GM12878 (cell line): ENCODE results near the gene HMGCL. TPM values are rescaled to one million over a fixed set of nuclear protein-coding genes. Genes with fewer than 3 reads are reported as not detected.
A peak's percentile ranks its signal among the peaks of the same experiment; 100 is the strongest.

Experiments
- ATF2 ChIP-seq: IDR thresholded peaks from 2 replicates; pipeline ENCODE4 v1.6.1; 2012; ENCODE audit warnings: low read length, inconsistent platforms
- BACH1 ChIP-seq: fragments of 450-650 bp; IDR thresholded peaks from 2 replicates; pipeline ENCODE4 v1.6.1; 2017; ENCODE audit warnings: mild to moderate bottlenecking, borderline replicate concordance
- CBFB ChIP-seq: IDR thresholded peaks from 2 replicates; pipeline ENCODE4 v1.6.1; 2016; ENCODE audit warnings: antibody characterized with exemption, low read depth
- CEBPZ ChIP-seq: fragments of 150-350 bp; IDR thresholded peaks from 2 replicates; pipeline ENCODE4 v1.6.1; 2016; ENCODE audit warnings: low read depth, low read length
- E4F1 ChIP-seq: fragments of 450-650 bp; IDR thresholded peaks from 2 replicates; pipeline ENCODE4 v1.6.1; 2018; ENCODE audit warnings: borderline replicate concordance, mild to moderate bottlenecking; ENCODE audit not compliant: partially characterized antibody
- FOS ChIP-seq: IDR thresholded peaks from 3 replicates; pipeline ENCODE4 v1.6.1; 2011; ENCODE audit warnings: borderline replicate concordance; ENCODE audit not compliant: insufficient read length; ENCODE audit errors: extremely low read depth
- MTA2 ChIP-seq: fragments of 450-650 bp; IDR thresholded peaks from 2 replicates; pipeline ENCODE4 v1.6.1; 2016; ENCODE audit warnings: low read depth, mild to moderate bottlenecking, moderate library complexity
- PML ChIP-seq: IDR thresholded peaks from 2 replicates; pipeline ENCODE4 v1.6.1; 2012; ENCODE audit warnings: low read length, inconsistent platforms
- RBBP5 ChIP-seq: fragments of 200-600 bp; sonication (generic); conservative IDR thresholded peaks from 2 replicates; pipeline ENCODE4 v1.6.1; 2016
- RUNX3 ChIP-seq: IDR thresholded peaks from 2 replicates; pipeline ENCODE4 v1.6.1; 2012; ENCODE audit warnings: low read length, inconsistent platforms
- SPI1 ChIP-seq: IDR thresholded peaks from 2 replicates; pipeline ENCODE4 v1.6.1; 2011; ENCODE audit warnings: low read depth, mild to moderate bottlenecking, low read length, moderate library complexity, borderline replicate concordance; ENCODE audit not compliant: insufficient read depth
- TCF3 ChIP-seq: IDR thresholded peaks from 2 replicates; pipeline ENCODE4 v1.6.1; 2012; ENCODE audit warnings: low read depth, mild to moderate bottlenecking, low read length, borderline replicate concordance; ENCODE audit not compliant: insufficient read depth
- ZBED1 ChIP-seq: IDR thresholded peaks from 2 replicates; pipeline ENCODE4 v1.6.1; 2016; ENCODE audit warnings: borderline replicate concordance
- ZBTB40 ChIP-seq: fragments of 450-650 bp; IDR thresholded peaks from 2 replicates; pipeline ENCODE4 v1.6.1; 2016; ENCODE audit warnings: mild to moderate bottlenecking, moderate library complexity, borderline replicate concordance
- polyA plus RNA-seq, 11 experiments: library from polyadenylated mRNA; depleted of rRNA in 4 of 11; unstranded in 6 of 11; stranded (reverse) in 5 of 11; fragments of >200 nt; fragmentation: Nextera tagmentation in 4 of 11; fragmentation: Illumina TruSeq in 1 of 11; extraction: Ambion mirVana in 4 of 11; extraction: Trizol in 1 of 11; gene quantifications; 1 replicate in 1 of 11; 2 replicates in 10 of 11; pipeline versions ENCODE4 v1.2.1 to v1.2.3, GENCODE V29; 2011 to 2016; ENCODE audit warnings: inconsistent platforms in 2 of 11, missing spikeins in 2 of 11, low read depth in 1 of 11
- total RNA-seq, 4 experiments: library from RNA; depleted of rRNA in 3 of 4; stranded (reverse); fragments of >200 nt in 3 of 4; fragmentation: Illumina TruSeq in 1 of 4; extraction: Trizol in 1 of 4; gene quantifications; 2 replicates each; pipeline versions ENCODE4 v1.2.1 to v1.2.3, GENCODE V29; 2013 to 2021

Gene HMGCL
- total and polyA plus RNA-seq, 10 of the 15 experiments (the other 5 are each of a cell fraction or from before 2014, with no cell fraction given), result 29.4 to 127 (median 36.4) TPM

GRCh38 chr1:23825762-23826522 is 713 bp upstream of the HMGCL start (continued):
- TF ChIP-seq BACH1 (peak; percentile 40; the same call in 1 of the 2 replicates), MTA2 (peak; percentile 54; the same call in 1 of the 2 replicates), FOS (no peak), RUNX3 (peak; percentile 91), RBBP5 (0 out of 2 replicates have a peak, but pooled peaks have one; percentile 59), CEBPZ (no peak), ZBED1 (no peak; the same call in 1 of the 2 replicates), ZBTB40 (peak; percentile 34; the same call in 1 of the 2 replicates), SPI1 (no peak), ATF2 (peak; percentile 85), CBFB (peak; percentile 49; the same call in 1 of the 2 replicates), PML (peak; percentile 66; the same call in 1 of the 2 replicates), TCF3 (no peak), E4F1 (no peak)
